GM23338 (cell line): ENCODE data around the gene MAP3K5. TPM values are rescaled to one million over a fixed set of nuclear protein-coding genes. Genes with fewer than 3 reads are reported as not detected.

ENCODE experiments used
- ATAC-seq: fragments of 200-7000 bp; cut with Tn5 transposase; 3 replicates; pipeline ENCODE4 v1.9.1; 2020
- DNase-seq: peaks from one replicate; pipeline ENCODE4 v3.0.0-alpha.2; 2015; ENCODE audit warnings: low spot score
- H2AFZ ChIP-seq: fragments of 200-600 bp; sonication (generic); 2 replicates; pipeline ENCODE4 v1.8.0; 2016; ENCODE audit warnings: antibody characterized with exemption, mild to moderate bottlenecking, moderate library complexity
- H3F3A ChIP-seq: fragments of 200-600 bp; sonication (generic); replicated peaks from 2 replicates; pipeline ENCODE4 v1.8.0; 2017; ENCODE audit warnings: antibody characterized with exemption, mixed run types, low read depth
- H3K27ac ChIP-seq: fragments of 200-600 bp; sonication (generic); 2 replicates; pipeline ENCODE4 v1.6.1; 2016; ENCODE audit warnings: low read depth
- H3K27me3 ChIP-seq: fragments of 200-600 bp; sonication (generic); 2 replicates; pipeline ENCODE4 v1.8.0; 2016; ENCODE audit warnings: mild to moderate bottlenecking, mixed run types, moderate library complexity; ENCODE audit not compliant: insufficient read depth
- H3K36me3 ChIP-seq: fragments of 200-600 bp; sonication (generic); 2 replicates; pipeline ENCODE4 v1.8.0; 2016; ENCODE audit warnings: mild to moderate bottlenecking; ENCODE audit not compliant: insufficient read depth
- H3K4me1 ChIP-seq: fragments of 200-600 bp; sonication (generic); 2 replicates; pipeline ENCODE4 v1.8.0; 2016; ENCODE audit warnings: mild to moderate bottlenecking, moderate library complexity; ENCODE audit not compliant: insufficient read depth
- H3K4me2 ChIP-seq: fragments of 200-600 bp; sonication (generic); 2 replicates; pipeline ENCODE4 v1.7.1; 2017; ENCODE audit warnings: mixed run types
- H3K4me3 ChIP-seq: fragments of 200-600 bp; sonication (generic); 2 replicates; pipeline ENCODE4 v1.6.1; 2016; ENCODE audit warnings: mixed run types
- H3K79me2 ChIP-seq: fragments of 200-600 bp; sonication (generic); replicated peaks from 2 replicates; pipeline ENCODE4 v1.8.0; 2017; ENCODE audit warnings: mild to moderate bottlenecking; ENCODE audit not compliant: insufficient read depth
- H3K9me2 ChIP-seq: fragments of 200-600 bp; sonication (generic); 2 replicates; pipeline ENCODE4 v1.8.0; 2017; ENCODE audit not compliant: insufficient read depth
- H4K20me1 ChIP-seq: fragments of 200-600 bp; sonication (generic); replicated peaks from 2 replicates; pipeline ENCODE4 v1.8.0; 2017; ENCODE audit warnings: mild to moderate bottlenecking; ENCODE audit not compliant: insufficient read depth
- H3K27ac Mint-ChIP-seq: 2 replicates; pipeline ENCODE4 v1.8.0; 2020; ENCODE audit warnings: inconsistent platforms, mild to moderate bottlenecking, moderate library complexity, mixed read lengths
- H3K27me3 Mint-ChIP-seq: 3 replicates; pipeline ENCODE4 v1.8.0; 2022; ENCODE audit warnings: low read depth, mild to moderate bottlenecking, moderate library complexity, mixed read lengths, inconsistent platforms; ENCODE audit not compliant: insufficient read depth, poor library complexity
- H3K36me3 Mint-ChIP-seq: 3 replicates; pipeline ENCODE4 v1.8.0; 2021; ENCODE audit warnings: low read depth, mild to moderate bottlenecking, inconsistent platforms, moderate library complexity, mixed read lengths
- H3K4me1 Mint-ChIP-seq: 3 replicates; pipeline ENCODE4 v1.8.0; 2020; ENCODE audit warnings: mild to moderate bottlenecking, inconsistent platforms, mixed read lengths
- H3K4me3 Mint-ChIP-seq: 3 replicates; pipeline ENCODE4 v1.8.0; 2021; ENCODE audit warnings: moderate library complexity, mild to moderate bottlenecking, inconsistent platforms, mixed read lengths
- H3K9me3 Mint-ChIP-seq: 3 replicates; pipeline ENCODE4 v1.8.0; 2020; ENCODE audit warnings: moderate library complexity, mild to moderate bottlenecking, inconsistent platforms, mixed read lengths
- CREB1 ChIP-seq: fragments of 250-450 bp; sonication (Bioruptor Pico); IDR thresholded peaks from 2 replicates; pipeline ENCODE4 v1.5.0; 2020; ENCODE audit warnings: low read depth, mild to moderate bottlenecking, moderate library complexity
- EZH2 ChIP-seq: fragments of 200-600 bp; sonication (generic); IDR thresholded peaks from one replicate; pipeline ENCODE4 v1.8.0; 2017; ENCODE audit warnings: antibody characterized with exemption, mild to moderate bottlenecking, low read depth; ENCODE audit not compliant: unreplicated experiment
- EZH2phosphoT487 ChIP-seq: fragments of 200-600 bp; sonication (generic); IDR thresholded peaks from one replicate; pipeline ENCODE4 v1.8.1; 2018; ENCODE audit warnings: antibody characterized with exemption; ENCODE audit not compliant: unreplicated experiment
- JUNB ChIP-seq: IDR thresholded peaks from one replicate; pipeline ENCODE4 v1.6.1; 2016; ENCODE audit warnings: antibody characterized with exemption; ENCODE audit not compliant: unreplicated experiment
- POLR2AphosphoS5 ChIP-seq: IDR thresholded peaks from 2 replicates; pipeline ENCODE4 v1.6.1; 2016; ENCODE audit warnings: antibody characterized with exemption, low read depth
- ZNF331 ChIP-seq: fragments of 250-450 bp; sonication (Bioruptor Pico); IDR thresholded peaks from 2 replicates; pipeline ENCODE4 v1.5.0; 2020; ENCODE audit warnings: low read depth, mild to moderate bottlenecking, moderate library complexity
- polyA plus RNA-seq: library from polyadenylated mRNA; unstranded; fragments of >200 nt; fragmentation: Nextera tagmentation; extraction: Ambion mirVana; gene quantifications from 2 replicates; pipeline ENCODE4 v1.2.1, GENCODE V29; 2016
- total RNA-seq: library from RNA; depleted of rRNA; stranded (reverse); fragments of >200 nt; shearing (Covaris generic); gene quantifications from 2 replicates; pipeline ENCODE4 v1.2.3, GENCODE V29; 2014
- TF ChIP-seq, protein P1 (sequence below): IDR thresholded peaks from 2 replicates; pipeline ENCODE4 v1.6.1; 2016; ENCODE audit warnings: antibody characterized with exemption
- TF ChIP-seq, protein P2 (sequence below), 2 experiments: fragments of 200-600 bp in 1 of 2; sonication (generic) in 1 of 2; conservative IDR thresholded peaks; 2 replicates each; pipeline versions ENCODE4 v1.5.1 to v1.6.1; 2016 to 2017; ENCODE audit warnings: antibody characterized with exemption in 2 of 2, low read depth in 2 of 2, mild to moderate bottlenecking in 2 of 2, moderate library complexity in 1 of 2
- TF ChIP-seq, protein P3 (sequence below): IDR thresholded peaks from one replicate; pipeline ENCODE4 v1.6.1; 2018; ENCODE audit warnings: antibody characterized with exemption; ENCODE audit not compliant: unreplicated experiment

MAP3K5 gene
- total and polyA plus RNA-seq, 2 experiments from 2014 or later: 0.76 to 2.8 TPM

DNA sequence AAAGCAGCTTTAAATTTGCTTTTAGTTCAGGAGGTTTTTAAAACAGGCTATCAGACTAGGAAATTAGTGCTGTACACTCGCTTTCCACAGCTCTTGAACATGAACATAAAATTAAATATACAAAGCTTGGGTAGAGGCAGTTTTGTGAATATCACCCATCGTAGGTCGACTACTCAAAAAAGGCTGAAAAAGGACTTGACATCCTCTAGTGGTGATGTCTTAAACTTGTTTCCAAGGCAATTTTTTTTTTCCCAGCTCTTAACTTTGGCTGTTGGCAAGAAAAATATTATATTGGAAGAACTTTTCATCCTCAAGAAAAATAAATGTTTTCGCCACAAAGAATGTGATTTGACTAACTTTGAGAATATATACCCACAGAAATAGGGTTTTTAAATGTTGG is 244.9 kb downstream of the MAP3K5 start:
- Histone ChIP-seq H3K27ac (no peak overlapping the region), H3K4me3 (no peak overlapping the region), H3K36me3 (no peaks in the 10 kb centered on the region), H2AFZ (no peak overlapping the region), H3K27me3 (peaks cover 14% of the 10 kb centered on the region), H3F3A (0 out of 2 replicates have a peak, but pooled peaks cover 6% of the 10 kb centered on the region), H4K20me1 (peaks cover 4% of the 10 kb centered on the region), H3K9me2 (no peaks in the 10 kb centered on the region), H3K79me2 (peaks cover 73% of the 10 kb centered on the region), H3K4me1 (peaks cover 61% of the 10 kb centered on the region), H3K4me2 (no peak overlapping the region)
- no peak for TF ChIP-seq CREB1 (CRISPR knock-in tag)
- TF ChIP-seq, protein P1, sequence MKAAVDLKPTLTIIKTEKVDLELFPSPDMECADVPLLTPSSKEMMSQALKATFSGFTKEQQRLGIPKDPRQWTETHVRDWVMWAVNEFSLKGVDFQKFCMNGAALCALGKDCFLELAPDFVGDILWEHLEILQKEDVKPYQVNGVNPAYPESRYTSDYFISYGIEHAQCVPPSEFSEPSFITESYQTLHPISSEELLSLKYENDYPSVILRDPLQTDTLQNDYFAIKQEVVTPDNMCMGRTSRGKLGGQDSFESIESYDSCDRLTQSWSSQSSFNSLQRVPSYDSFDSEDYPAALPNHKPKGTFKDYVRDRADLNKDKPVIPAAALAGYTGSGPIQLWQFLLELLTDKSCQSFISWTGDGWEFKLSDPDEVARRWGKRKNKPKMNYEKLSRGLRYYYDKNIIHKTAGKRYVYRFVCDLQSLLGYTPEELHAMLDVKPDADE: no peak
- no peak for TF ChIP-seq ZNF331 (CRISPR knock-in tag)
- TF ChIP-seq EZH2phosphoT487: no peak
- TF ChIP-seq EZH2: no peak
- TF ChIP-seq POLR2AphosphoS5: no peak
- TF ChIP-seq, protein P2, sequence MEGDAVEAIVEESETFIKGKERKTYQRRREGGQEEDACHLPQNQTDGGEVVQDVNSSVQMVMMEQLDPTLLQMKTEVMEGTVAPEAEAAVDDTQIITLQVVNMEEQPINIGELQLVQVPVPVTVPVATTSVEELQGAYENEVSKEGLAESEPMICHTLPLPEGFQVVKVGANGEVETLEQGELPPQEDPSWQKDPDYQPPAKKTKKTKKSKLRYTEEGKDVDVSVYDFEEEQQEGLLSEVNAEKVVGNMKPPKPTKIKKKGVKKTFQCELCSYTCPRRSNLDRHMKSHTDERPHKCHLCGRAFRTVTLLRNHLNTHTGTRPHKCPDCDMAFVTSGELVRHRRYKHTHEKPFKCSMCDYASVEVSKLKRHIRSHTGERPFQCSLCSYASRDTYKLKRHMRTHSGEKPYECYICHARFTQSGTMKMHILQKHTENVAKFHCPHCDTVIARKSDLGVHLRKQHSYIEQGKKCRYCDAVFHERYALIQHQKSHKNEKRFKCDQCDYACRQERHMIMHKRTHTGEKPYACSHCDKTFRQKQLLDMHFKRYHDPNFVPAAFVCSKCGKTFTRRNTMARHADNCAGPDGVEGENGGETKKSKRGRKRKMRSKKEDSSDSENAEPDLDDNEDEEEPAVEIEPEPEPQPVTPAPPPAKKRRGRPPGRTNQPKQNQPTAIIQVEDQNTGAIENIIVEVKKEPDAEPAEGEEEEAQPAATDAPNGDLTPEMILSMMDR (conservative IDR thresholded peaks at IDR 0.05; ENCODE audit: low read depth in 2 of 2): peak; percentile 69 to 73
- TF ChIP-seq JUNB: no peak
- peaks cover 56% of the 10 kb centered on the region for H3K4me1 Mint-ChIP-seq
- DNase-seq (peak; percentile 80), ATAC-seq (no peak)
- no peaks in the 10 kb centered on the region for H3K9me3 Mint-ChIP-seq
- H3K27me3 Mint-ChIP-seq: peaks cover 6% of the 10 kb centered on the region
- H3K27ac Mint-ChIP-seq: no peak overlapping the region
- peak overlapping the region; percentile 38; the same call in 1 of the 3 replicates for H3K4me3 Mint-ChIP-seq
- no peaks in the 10 kb centered on the region; the same call in 2 of the 3 replicates for H3K36me3 Mint-ChIP-seq

DNA sequence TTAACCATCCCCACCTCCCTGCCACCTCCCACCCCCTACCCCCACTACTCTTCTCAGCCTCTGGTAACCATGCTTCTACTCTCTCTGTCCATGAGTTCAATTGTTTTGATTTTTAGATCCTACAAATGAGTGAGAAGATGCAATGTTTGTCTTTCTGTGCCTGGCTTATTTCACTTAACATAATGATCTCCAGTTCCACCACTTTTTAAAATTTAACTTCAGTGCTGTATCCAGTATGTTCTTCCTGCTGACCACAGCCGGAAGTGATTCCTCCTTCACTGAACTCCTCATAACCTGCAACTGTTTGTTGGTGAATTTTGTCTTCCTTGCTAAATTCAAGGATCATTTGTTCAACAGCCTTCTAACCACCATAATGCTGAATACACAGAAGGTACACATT is 245.9 kb downstream of the MAP3K5 start:
- Histone ChIP-seq H3K9me2 (no peaks in the 10 kb centered on the region), H3K79me2 (peaks cover 83% of the 10 kb centered on the region), H4K20me1 (peaks cover 4% of the 10 kb centered on the region), H2AFZ (no peak overlapping the region), H3K4me3 (no peak overlapping the region), H3K36me3 (no peaks in the 10 kb centered on the region), H3K4me1 (peaks cover 63% of the 10 kb centered on the region), H3K27ac (no peak overlapping the region), H3K4me2 (0 out of 2 replicates have a peak overlapping the region, but pooled peaks have one; percentile 7), H3K27me3 (peaks cover 4% of the 10 kb centered on the region), H3F3A (0 out of 2 replicates have a peak, but pooled peaks cover 6% of the 10 kb centered on the region)
- peaks cover 57% of the 10 kb centered on the region for H3K4me1 Mint-ChIP-seq
- ATAC-seq (no peak), DNase-seq (no peak)
- H3K27ac Mint-ChIP-seq: no peak overlapping the region; the same call in 1 of the 2 replicates
- H3K27me3 Mint-ChIP-seq: peaks cover 6% of the 10 kb centered on the region
- no peak overlapping the region; the same call in 2 of the 3 replicates for H3K4me3 Mint-ChIP-seq
- H3K36me3 Mint-ChIP-seq: no peaks in the 10 kb centered on the region; the same call in 2 of the 3 replicates
- H3K9me3 Mint-ChIP-seq: no peaks in the 10 kb centered on the region
- TF ChIP-seq, protein P2 (conservative IDR thresholded peaks at IDR 0.05; ENCODE audit: low read depth in 2 of 2): no peak
- TF ChIP-seq EZH2 (no peak), CREB1 (CRISPR knock-in tag) (no peak), JUNB (no peak)
- TF ChIP-seq, protein P3, sequence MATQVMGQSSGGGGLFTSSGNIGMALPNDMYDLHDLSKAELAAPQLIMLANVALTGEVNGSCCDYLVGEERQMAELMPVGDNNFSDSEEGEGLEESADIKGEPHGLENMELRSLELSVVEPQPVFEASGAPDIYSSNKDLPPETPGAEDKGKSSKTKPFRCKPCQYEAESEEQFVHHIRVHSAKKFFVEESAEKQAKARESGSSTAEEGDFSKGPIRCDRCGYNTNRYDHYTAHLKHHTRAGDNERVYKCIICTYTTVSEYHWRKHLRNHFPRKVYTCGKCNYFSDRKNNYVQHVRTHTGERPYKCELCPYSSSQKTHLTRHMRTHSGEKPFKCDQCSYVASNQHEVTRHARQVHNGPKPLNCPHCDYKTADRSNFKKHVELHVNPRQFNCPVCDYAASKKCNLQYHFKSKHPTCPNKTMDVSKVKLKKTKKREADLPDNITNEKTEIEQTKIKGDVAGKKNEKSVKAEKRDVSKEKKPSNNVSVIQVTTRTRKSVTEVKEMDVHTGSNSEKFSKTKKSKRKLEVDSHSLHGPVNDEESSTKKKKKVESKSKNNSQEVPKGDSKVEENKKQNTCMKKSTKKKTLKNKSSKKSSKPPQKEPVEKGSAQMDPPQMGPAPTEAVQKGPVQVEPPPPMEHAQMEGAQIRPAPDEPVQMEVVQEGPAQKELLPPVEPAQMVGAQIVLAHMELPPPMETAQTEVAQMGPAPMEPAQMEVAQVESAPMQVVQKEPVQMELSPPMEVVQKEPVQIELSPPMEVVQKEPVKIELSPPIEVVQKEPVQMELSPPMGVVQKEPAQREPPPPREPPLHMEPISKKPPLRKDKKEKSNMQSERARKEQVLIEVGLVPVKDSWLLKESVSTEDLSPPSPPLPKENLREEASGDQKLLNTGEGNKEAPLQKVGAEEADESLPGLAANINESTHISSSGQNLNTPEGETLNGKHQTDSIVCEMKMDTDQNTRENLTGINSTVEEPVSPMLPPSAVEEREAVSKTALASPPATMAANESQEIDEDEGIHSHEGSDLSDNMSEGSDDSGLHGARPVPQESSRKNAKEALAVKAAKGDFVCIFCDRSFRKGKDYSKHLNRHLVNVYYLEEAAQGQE: no peak
